ENCODE data around the gene SPTY2D1.
A peak's percentile ranks its signal among the peaks of the same experiment; 100 is the strongest.
"Not testable (repeated sequence)": the region's sequence is repeated elsewhere in the genome, so short reads cannot be mapped to it uniquely, and the experiment has no call there.

The SPTY2D1 gene, protein sequence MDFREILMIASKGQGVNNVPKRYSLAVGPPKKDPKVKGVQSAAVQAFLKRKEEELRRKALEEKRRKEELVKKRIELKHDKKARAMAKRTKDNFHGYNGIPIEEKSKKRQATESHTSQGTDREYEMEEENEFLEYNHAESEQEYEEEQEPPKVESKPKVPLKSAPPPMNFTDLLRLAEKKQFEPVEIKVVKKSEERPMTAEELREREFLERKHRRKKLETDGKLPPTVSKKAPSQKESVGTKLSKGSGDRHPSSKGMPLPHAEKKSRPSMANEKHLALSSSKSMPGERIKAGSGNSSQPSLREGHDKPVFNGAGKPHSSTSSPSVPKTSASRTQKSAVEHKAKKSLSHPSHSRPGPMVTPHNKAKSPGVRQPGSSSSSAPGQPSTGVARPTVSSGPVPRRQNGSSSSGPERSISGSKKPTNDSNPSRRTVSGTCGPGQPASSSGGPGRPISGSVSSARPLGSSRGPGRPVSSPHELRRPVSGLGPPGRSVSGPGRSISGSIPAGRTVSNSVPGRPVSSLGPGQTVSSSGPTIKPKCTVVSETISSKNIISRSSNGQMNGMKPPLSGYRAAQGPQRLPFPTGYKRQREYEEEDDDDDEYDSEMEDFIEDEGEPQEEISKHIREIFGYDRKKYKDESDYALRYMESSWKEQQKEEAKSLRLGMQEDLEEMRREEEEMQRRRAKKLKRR

GRCh38 chr11:18634140-18635032 is at the start of gene SPTY2D1:
TSS of gene SPTY2D1 (minus strand) at chr11:18634342. CDS start at chr11:18634257, 85 bp downstream.
- H3K4me3 ChIP-seq (ENCODE audit: low read depth, low read length), result peak within 1 kb of the TSS; percentile 90

- no peak overlapping the region for H3K4me3 ChIP-seq (ENCODE audit: low read depth, low read length)
Observed at GRCh38 chr11:18682466-18682865, 48.3 kb upstream of the SPTY2D1 start.

DNA sequence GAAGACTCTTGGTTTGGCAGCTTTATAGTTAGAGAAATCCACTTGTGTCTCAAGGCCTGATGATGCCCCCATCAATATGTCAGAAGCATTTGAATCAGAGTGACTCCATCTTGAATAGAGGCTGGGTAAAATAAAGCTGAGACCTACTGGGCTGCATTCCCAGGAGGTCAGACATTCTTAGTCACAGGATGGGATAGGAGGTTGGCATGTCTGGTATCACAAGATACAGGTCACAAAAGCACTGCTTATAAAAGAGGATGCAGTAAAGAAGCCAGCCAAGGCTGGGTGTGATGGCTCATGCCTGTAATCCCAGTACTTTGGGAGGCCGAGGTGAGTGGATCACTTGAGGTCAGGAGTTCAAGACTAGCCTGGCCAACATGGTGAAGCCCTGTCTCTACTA is 47.8 kb upstream of the SPTY2D1 start:
- H3K4me3 ChIP-seq (ENCODE audit: low read depth, low read length), result not testable (repeated sequence)

DNA sequence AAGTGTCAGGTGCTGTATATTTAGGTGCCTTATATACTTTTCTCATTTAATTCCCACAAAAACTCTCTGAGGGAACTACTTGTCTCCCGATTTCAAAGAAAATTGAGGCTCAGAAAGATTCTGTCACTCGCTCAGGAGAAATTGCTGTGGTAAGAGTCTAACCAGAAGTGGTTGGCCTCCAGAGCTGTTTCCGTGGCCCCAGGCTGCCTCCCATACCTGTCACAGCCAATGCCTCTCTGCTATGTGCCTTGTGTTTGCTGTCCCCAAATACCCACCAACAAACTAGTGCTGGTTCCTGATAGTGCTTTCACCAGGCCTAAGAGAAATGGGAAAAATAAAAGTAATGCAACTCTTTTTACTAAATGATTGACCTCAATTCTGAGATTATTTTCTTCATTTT is 43.4 kb upstream of the SPTY2D1 start:
- H3K4me3 ChIP-seq (ENCODE audit: low read depth, low read length), result no peak overlapping the region

DNA sequence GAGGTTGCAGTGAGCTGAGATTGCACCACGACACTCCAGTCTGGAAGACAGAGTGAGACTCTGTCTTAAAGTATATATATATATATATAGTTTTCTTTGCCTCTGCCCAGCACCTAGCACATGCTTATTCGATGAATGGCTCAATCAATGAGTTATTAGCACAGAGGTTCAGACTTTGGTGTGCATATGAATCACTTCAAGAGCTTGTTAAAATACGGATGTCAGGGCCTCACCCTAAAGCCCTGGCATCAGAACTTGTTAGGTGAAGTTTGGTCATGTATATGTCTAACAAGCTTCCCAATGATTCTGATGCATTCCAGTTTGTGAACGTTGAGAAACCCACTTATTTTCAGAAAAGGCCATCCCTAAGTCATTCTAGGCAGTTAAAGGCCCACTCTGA is 42.7 kb upstream of the SPTY2D1 start:
- H3K4me3 ChIP-seq (ENCODE audit: low read depth, low read length), result no peak overlapping the region

GRCh38 chr11:18672209-18672608 is 38.1 kb upstream of the SPTY2D1 start:
- not testable (repeated sequence) for H3K4me3 ChIP-seq (ENCODE audit: low read depth, low read length)

DNA sequence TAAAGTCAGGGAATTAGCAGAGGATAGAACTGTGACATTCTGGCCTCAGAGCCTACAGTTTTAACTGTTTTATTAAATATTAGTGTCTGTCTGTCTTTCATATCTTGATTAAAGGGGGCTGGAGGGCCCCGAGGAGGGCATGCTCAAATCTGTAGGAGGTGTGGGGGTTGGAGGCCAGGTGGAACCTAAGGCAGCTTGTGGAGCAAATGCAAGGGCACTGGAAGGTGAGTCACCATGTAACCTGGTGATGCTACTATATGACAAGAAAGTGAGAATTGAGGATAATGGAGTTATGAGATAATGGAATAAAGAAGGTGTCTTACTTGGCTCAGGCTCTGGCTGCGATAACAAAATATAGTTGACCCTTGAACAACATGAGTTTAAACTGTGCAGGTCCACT is 37.1 kb upstream of the SPTY2D1 start:
- no peak overlapping the region for H3K4me3 ChIP-seq (ENCODE audit: low read depth, low read length)

DNA sequence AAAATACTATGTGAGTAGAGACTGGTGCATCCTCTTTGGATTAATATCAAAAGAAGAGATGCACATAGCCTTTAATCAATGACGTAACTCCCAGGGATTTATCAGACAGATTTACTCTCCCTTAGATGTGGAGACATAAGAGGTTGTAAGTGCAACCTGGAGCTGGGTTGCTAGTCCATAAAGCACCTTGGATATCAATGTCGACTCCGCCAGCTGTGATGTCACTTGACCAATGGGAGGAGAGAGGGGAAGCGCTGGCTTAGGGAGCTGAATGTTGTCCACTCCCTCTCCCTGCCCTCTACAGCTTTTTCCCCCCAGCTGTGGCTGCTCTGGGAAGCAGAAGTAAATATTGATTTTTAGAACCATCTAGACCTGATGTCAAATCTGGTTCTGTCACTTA is 35.6 kb upstream of the SPTY2D1 start:
- H3K4me3 ChIP-seq (ENCODE audit: low read depth, low read length), result no peak overlapping the region

GRCh38 chr11:18669219-18669596 is 35.1 kb upstream of the SPTY2D1 start:
- H3K4me3 ChIP-seq (ENCODE audit: low read depth, low read length), result no peak overlapping the region

DNA sequence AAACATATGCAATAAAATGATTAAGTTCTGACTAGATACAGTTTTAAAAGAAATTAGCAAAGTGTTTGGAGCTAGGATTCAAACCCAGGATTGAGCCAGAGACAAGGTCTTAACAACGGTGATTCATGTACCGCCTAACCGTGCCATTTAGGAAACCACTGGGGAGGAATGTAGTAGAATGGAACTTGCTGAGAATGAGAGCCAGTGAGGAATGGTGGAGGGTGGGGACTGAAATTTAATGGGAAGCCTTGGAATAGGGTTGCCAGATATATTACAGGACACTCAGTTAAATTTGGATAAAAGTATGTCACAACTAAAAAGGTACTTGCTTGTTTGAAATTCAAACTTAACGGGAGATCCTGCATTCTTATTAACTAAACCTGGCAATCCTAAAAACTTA is 34.0 kb upstream of the SPTY2D1 start:
- H3K4me3 ChIP-seq (ENCODE audit: low read depth, low read length), result no peak overlapping the region

- not testable (repeated sequence) for H3K4me3 ChIP-seq (ENCODE audit: low read depth, low read length)
Observed at GRCh38 chr11:18665353-18665872, 31.3 kb upstream of the SPTY2D1 start.

DNA sequence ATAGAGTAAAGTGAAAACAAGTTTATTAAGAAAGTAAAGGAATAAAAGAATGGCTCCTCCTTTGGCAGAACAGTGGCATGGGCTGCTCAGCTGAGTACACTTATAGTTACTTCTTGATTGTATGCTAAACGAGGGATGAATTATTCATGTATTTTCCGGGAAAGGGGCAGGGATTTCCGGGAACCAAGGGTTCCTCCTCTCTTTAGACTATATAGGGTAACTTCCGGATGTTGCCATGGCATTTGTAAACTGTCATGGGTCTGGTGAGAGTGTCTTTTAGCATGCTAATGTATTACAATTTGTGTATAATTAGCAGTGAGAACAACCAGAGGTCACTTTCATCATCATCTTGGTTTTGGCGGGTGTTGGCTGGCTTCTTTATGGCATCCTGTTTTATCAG is 23.5 kb upstream of the SPTY2D1 start:
- H3K4me3 ChIP-seq (ENCODE audit: low read depth, low read length), result no peak overlapping the region

GRCh38 chr11:18650859-18651557 is 16.9 kb upstream of the SPTY2D1 start:
- no peak overlapping the region for H3K4me3 ChIP-seq (ENCODE audit: low read depth, low read length)

DNA sequence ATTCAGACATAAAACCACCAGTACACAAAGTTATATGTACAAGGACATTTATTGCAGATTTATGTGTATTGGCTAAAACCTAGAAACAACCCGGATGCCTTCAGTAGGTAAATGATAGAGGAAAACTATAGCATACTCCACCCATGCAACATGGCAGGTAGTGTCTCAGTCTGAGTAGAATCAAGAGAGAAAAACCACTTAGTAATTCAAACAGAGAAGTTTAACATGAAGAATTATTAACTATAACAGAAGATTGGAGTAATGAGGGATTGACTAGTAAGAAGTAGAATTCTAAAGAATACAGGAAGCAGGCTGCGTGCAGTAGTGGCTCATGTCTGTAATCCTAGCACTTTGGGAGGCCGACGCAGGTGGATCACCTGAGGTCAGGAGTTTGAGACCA is 16.2 kb upstream of the SPTY2D1 start:
- no peak overlapping the region for H3K4me3 ChIP-seq (ENCODE audit: low read depth, low read length)

- H3K4me3 ChIP-seq (ENCODE audit: low read depth, low read length), result not testable (repeated sequence)
Observed at GRCh38 chr11:18643034-18643433, 8.9 kb upstream of the SPTY2D1 start.

GRCh38 chr11:18641677-18642076 is 7.5 kb upstream of the SPTY2D1 start:
- H3K4me3 ChIP-seq (ENCODE audit: low read depth, low read length), result no peak overlapping the region

- peak overlapping the region; percentile 90 for H3K4me3 ChIP-seq (ENCODE audit: low read depth, low read length)
Observed at GRCh38 chr11:18633256-18634139, 644 bp downstream of the SPTY2D1 start.

GRCh38 chr11:18632841-18633240 is 1.3 kb downstream of the SPTY2D1 start:
- H3K4me3 ChIP-seq (ENCODE audit: low read depth, low read length), result peak overlapping the region; percentile 90

GRCh38 chr11:18624161-18624560 is 10.0 kb downstream of the SPTY2D1 start:
- H3K4me3 ChIP-seq (ENCODE audit: low read depth, low read length), result no peak overlapping the region

DNA sequence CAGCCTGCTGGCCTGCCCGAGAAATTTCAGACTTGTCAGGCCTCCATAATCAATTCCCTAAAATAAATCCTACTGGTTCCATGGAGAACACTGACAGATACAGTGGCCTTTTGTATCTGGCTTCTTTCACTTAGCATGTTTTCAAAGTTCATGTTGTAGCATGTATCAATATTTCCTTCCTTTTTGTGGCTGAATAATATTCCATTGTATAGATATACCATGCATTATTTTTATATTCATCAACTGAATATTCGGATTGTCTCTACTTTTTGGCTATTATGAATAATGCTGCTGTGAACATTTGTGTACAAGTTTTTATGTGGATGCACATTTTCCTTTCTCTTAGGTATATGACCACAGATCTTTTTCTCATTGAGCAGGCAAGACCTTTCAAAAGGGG is 10.4 kb downstream of the SPTY2D1 start:
- H3K4me3 ChIP-seq (ENCODE audit: low read depth, low read length), result no peak overlapping the region
